OCI-LY7 (cell line): ENCODE measurements around the gene AMBP.

ENCODE experiments used
- EZH2phosphoT487 ChIP-seq: fragments of 200-600 bp; sonication (generic); IDR thresholded peaks from 2 replicates; pipeline ENCODE4 v1.6.1; 2018; ENCODE audit warnings: low read depth, borderline replicate concordance, mild to moderate bottlenecking, mixed run types, antibody characterized with exemption, low read length, moderate library complexity, mixed read lengths
- TF ChIP-seq, protein P1 (sequence below): fragments of 200-600 bp; sonication (generic); conservative IDR thresholded peaks from 2 replicates; pipeline ENCODE4 v1.5.1; 2014; ENCODE audit warnings: mild to moderate bottlenecking, antibody characterized with exemption, low read length, moderate library complexity, mixed read lengths

DNA sequence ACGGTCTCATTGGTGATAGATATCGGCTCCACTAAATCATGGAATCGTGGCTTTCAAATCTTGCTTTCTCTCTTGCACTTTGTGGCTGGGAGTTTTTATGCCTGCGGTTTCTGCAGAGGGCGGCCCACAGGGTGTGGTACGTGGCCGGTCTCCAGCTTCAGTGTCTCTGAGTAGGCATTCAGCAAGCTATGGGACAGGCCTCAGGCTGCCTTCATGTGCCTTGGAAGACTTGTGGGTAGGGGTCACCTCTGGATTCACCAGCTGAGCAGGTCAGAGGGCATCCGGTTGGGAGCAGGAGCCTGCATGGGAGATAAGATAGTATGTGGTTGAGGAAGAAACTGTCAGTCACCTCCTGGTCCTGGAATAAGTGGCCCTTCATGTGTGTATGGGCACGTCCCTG is 47.7 kb downstream of the AMBP start:
- TF ChIP-seq, protein P1, sequence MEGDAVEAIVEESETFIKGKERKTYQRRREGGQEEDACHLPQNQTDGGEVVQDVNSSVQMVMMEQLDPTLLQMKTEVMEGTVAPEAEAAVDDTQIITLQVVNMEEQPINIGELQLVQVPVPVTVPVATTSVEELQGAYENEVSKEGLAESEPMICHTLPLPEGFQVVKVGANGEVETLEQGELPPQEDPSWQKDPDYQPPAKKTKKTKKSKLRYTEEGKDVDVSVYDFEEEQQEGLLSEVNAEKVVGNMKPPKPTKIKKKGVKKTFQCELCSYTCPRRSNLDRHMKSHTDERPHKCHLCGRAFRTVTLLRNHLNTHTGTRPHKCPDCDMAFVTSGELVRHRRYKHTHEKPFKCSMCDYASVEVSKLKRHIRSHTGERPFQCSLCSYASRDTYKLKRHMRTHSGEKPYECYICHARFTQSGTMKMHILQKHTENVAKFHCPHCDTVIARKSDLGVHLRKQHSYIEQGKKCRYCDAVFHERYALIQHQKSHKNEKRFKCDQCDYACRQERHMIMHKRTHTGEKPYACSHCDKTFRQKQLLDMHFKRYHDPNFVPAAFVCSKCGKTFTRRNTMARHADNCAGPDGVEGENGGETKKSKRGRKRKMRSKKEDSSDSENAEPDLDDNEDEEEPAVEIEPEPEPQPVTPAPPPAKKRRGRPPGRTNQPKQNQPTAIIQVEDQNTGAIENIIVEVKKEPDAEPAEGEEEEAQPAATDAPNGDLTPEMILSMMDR = no peak
- TF ChIP-seq EZH2phosphoT487 = no peak
